GM19395 (cell line): Measurements from ENCODE around the gene ABCA5.

Experiments used
- ATAC-seq: cut with Tn5 transposase; IDR thresholded peaks from one replicate; pipeline ENCODE4 v1.9.1; 2021; ENCODE audit warnings: mild to moderate bottlenecking, moderate library complexity; ENCODE audit not compliant: unreplicated experiment

Gene ABCA5

GRCh38 chr17:69269131-69269998 lies 57.6 kb downstream of the ABCA5 start:
- no peak for ATAC-seq

DNA sequence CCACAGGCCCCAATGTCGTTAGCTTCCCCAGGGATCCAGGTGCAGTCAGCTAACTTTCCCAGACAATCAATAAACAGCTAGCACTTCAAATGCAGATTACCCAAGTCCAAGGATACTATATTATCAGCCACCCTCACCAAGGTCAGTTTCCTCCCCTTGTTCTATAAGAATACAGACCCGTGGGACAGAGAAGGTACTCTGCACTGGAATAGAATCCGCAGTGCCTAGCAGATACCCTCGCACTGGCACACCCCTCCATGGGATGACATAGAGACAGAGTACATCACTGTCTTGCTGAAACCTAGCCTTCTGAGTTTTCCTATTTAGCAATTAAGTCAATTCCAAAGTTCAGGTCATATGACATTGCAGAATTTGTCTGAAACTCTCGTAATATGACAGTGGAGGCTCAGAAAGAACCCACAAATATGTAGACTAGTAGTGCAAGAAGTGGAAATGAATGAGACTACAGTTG lies 58.4 kb downstream of the ABCA5 start:
- no peak for ATAC-seq

GRCh38 chr17:69267219-69267618 lies 59.7 kb downstream of the ABCA5 start:
- ATAC-seq, result no peak

- ATAC-seq, result no peak
Observed at GRCh38 chr17:69265873-69266272, 61.1 kb downstream of the ABCA5 start.

- no peak for ATAC-seq
Observed at GRCh38 chr17:69254187-69254586, 72.7 kb downstream of the ABCA5 start.

- no peak for ATAC-seq
Observed at GRCh38 chr17:69250641-69251040, 76.3 kb downstream of the ABCA5 start.

- ATAC-seq, result peak; percentile 85
Observed at GRCh38 chr17:69246726-69247375, 80.1 kb downstream of the ABCA5 start.

GRCh38 chr17:69246202-69246601 lies 80.7 kb downstream of the ABCA5 start:
- ATAC-seq, result no peak

DNA sequence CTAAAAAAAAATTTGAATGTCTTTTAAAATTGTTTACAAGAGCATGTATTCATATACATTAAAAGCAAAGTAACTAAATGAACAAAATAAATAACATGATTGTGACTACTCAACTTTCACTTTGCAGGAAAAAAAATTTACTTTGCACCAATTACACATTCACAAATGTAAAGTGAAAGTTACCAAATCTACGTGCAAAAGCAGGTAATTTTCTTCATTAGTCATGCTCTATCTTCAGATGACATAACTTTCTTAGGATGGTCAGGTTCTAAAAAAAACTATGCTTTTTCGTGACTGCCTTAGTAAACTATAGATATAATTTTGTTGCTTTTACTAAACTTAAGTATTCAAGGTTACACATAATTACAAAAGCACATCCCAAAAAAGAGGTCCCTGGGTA lies 81.3 kb downstream of the ABCA5 start:
- no peak for ATAC-seq

DNA sequence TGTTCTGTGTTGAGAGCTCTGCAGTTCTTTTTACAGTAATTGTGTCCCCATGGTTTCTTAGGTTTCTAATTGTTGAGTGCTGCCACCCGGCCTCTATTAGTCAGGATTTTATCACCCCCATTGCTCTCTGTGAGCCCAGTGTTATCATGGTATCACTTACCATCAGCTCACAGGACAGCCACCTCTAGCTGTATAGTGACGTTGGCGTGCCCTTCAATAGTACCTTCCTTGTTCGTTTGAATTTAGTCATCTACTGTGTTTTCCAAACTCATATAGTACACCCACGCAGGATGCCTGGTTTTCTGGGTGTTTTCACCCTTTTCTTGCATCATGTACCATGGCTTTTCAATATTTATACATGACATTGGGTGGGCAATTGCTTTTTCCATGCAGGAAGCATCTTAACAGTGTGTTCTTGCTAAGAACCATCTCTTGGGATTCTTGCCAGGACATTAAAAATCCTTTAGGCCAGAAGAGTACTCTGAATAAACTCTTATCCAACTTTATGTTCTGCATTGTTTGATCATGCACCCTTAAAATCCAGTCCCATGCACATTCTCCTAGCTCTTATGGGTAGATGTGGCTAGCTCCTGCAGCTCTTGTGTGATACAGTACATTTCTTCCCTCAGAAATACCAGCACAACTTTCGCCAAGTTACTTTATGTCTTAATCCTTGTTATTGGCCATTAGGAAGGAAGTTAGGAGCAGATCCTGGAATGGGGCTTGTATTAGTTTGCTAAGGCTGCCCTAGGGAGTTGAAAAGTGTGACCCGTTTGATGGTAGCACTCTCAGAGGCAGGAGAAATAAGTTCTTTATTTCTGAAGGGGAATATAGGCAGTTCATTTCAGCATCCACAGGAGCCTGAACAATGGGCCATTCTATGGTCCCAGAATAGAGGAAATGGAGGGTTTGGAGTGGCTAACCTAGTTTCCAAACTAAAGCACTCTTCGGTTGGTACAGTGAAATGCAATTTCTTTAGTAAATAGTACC lies 87.0 kb downstream of the ABCA5 start:
- ATAC-seq, result no peak

GRCh38 chr17:69236946-69237345 lies 90.0 kb downstream of the ABCA5 start:
- ATAC-seq, result no peak

DNA sequence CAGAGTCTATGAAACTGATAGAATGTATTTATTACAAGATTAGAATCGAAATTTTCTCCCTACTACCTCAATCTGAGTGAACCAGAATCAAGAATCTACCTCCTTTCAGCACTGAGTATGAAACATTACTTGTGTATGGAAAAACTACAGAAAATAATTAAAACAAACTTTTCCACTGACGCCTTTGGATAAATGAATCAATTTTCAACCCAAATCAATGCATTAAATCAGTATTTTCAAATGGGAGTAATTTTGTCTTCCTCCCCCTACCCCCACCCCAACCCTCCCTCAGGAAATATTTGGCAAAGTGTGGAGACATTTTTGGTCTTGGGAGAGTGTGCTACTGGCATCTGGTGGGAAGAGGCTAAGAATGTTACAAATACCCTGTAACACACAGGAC lies 90.5 kb downstream of the ABCA5 start:
- no peak for ATAC-seq

GRCh38 chr17:69235338-69236058 lies 91.4 kb downstream of the ABCA5 start:
- ATAC-seq, result peak; percentile 98

GRCh38 chr17:69232650-69233049 lies 94.3 kb downstream of the ABCA5 start:
- no peak for ATAC-seq

DNA sequence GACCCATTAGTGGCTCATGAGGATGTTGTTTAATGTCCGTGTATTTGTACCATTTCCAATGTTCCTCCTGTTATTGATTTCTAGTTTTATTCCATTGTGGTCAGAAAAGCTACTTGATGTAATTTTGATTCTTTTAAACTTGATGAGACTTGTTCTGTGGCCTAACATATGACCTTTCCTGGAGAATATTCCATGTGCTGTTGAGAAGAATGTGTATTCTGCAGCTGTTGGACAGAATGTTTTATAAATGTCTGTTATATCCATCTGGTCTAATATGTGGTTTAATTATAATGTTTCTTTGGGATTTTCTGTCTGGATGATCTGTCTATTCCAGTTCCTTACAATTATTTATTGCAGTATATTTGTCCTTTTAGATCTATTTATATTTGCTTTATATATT lies 95.4 kb downstream of the ABCA5 start:
- ATAC-seq, result no peak

DNA sequence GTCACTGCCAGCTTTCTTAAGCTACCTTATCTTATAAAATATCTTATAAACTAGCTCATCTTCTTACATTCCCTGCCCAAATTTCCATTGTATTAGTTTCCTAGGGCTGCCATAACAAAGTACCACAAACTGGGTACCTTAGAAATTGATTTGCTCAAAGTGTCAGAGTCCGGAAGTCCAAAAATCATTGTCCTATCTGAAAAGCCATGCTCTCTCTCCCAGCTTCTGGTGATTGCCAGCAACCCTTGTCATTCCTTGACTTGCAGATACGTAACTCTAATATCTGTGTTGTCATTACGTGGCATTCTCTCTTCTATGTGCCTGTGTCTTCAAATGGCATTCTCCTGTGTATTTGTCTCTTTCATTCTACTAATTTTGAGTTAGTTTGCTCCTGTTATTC lies 96.0 kb downstream of the ABCA5 start:
- ATAC-seq, result no peak

- no peak for ATAC-seq
Observed at GRCh38 chr17:69228576-69228975, 98.4 kb downstream of the ABCA5 start, which contains the start of gene ABCA10. TSS of gene ABCA10 (minus strand) at chr17:69228824. CDS start at chr17:69225358, 3,466 bp downstream.

GRCh38 chr17:69228018-69228417 lies 98.9 kb downstream of the ABCA5 start:
- no peak for ATAC-seq

DNA sequence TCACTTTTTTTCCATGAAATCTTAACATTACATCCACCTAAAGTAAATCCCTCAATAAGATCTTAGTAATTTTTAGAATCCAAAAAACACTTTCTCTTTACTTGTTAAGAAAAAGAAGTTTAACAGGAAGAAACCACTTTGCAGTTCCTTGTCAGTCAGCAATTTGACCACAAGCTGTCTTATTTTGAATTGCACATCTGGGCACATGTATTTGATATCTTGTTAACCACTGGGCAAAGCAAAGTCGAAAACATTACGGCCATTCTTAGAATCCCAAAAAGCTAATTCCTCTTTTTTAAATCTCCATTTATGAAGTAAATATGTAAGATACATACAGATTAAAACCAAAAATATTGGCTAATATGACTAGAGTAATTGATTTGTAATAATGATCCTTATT lies 99.4 kb downstream of the ABCA5 start:
- ATAC-seq, result no peak

GRCh38 chr17:69223809-69224208 lies 103.1 kb downstream of the ABCA5 start:
- peak; percentile 99 for ATAC-seq
